Activated CD4-positive, alpha-beta T cell treated with anti-CD3 and anti-CD28 coated beads, Interleukin-2, amount 10 ng/mL, durations not matched to agents 7 days and 5 days (primary cell): ENCODE measurements around the gene TOP2B. TPM values are rescaled to one million over a fixed set of nuclear protein-coding genes. Genes with fewer than 3 reads are reported as not detected.

Experiments
- CTCF ChIA-PET: fragments of 350-600 bp; sonication (Branson Sonifier 250); formaldehyde crosslinking; loops from one replicate; lab custom pipeline; 2021; ENCODE audit warnings: antibody characterized with exemption; lab: Charles Lee
- POLR2A ChIA-PET: fragments of 350-600 bp; sonication (Branson Sonifier 250); formaldehyde crosslinking; loops from one replicate; lab custom pipeline; 2021; ENCODE audit warnings: antibody characterized with exemption; lab: Charles Lee
- DNase-seq: peaks from one replicate; pipeline ENCODE4 v3.0.0-alpha.2; 2020
- H3K27ac Mint-ChIP-seq: one replicate; pipeline ENCODE4 v1.8.0; 2021; ENCODE audit warnings: mild to moderate bottlenecking, moderate library complexity, mixed read lengths
- H3K27me3 Mint-ChIP-seq: one replicate; pipeline ENCODE4 v1.8.0; 2021; ENCODE audit warnings: mixed read lengths
- H3K36me3 Mint-ChIP-seq: one replicate; pipeline ENCODE4 v1.8.0; 2021; ENCODE audit warnings: low read depth, mixed read lengths
- H3K4me1 Mint-ChIP-seq: one replicate; pipeline ENCODE4 v1.8.0; 2021; ENCODE audit warnings: mixed read lengths
- H3K4me3 Mint-ChIP-seq: one replicate; pipeline ENCODE4 v1.8.0; 2021; ENCODE audit warnings: mild to moderate bottlenecking, moderate library complexity, mixed read lengths
- H3K9me3 Mint-ChIP-seq: one replicate; pipeline ENCODE4 v1.8.0; 2021; ENCODE audit warnings: mixed read lengths
- total RNA-seq, 2 experiments: library from RNA; stranded (reverse); gene quantifications; one replicate each; pipeline ENCODE4 v1.2.3, GENCODE V29; 2021

The TOP2B gene
- 100 to 1,000 TPM; 117 to 122 TPM for total RNA-seq

- Mint-ChIP-seq H3K27ac (peak within 1 kb of the TSS; percentile 99), H3K36me3 (peaks cover 22% of the 10 kb centered on the region), H3K4me1 (peaks cover 37% of the 10 kb centered on the region), H3K27me3 (no peaks in the 10 kb centered on the region), H3K4me3 (peak within 1 kb of the TSS; percentile 91), H3K9me3 (no peaks in the 10 kb centered on the region)
- peak; percentile 96 for DNase-seq
- ChIA-PET CTCF (no interaction called here), POLR2A (no interaction called here)
Observed at GRCh38 chr3:25664812-25665314, at the start of gene TOP2B. TSS of gene TOP2B (minus strand) at chr3:25664907. CDS start at chr3:25664297, 610 bp downstream.

- Mint-ChIP-seq H3K27ac (no peak overlapping the region), H3K9me3 (no peaks in the 10 kb centered on the region), H3K4me3 (no peak overlapping the region), H3K4me1 (no peaks in the 10 kb centered on the region), H3K27me3 (peaks cover 4% of the 10 kb centered on the region), H3K36me3 (peaks cover 7% of the 10 kb centered on the region)
- DNase-seq, result no peak
- ChIA-PET CTCF (no interaction called here), POLR2A (no interaction called here)
Observed at GRCh38 chr3:25713341-25713985, 48.8 kb upstream of the TOP2B start.

GRCh38 chr3:25711090-25711489, 46.4 kb upstream of the TOP2B start:
- Mint-ChIP-seq H3K4me1 (no peaks in the 10 kb centered on the region), H3K9me3 (no peaks in the 10 kb centered on the region), H3K36me3 (no peaks in the 10 kb centered on the region), H3K27me3 (peaks cover 12% of the 10 kb centered on the region), H3K4me3 (no peak overlapping the region), H3K27ac (no peak overlapping the region)
- no peak for DNase-seq
- POLR2A ChIA-PET, result no interaction called here
- CTCF ChIA-PET, result no interaction called here

- Mint-ChIP-seq H3K4me1 (no peaks in the 10 kb centered on the region), H3K27ac (no peak overlapping the region), H3K36me3 (no peaks in the 10 kb centered on the region), H3K9me3 (no peaks in the 10 kb centered on the region), H3K27me3 (peaks cover 18% of the 10 kb centered on the region), H3K4me3 (no peak overlapping the region)
- CTCF ChIA-PET, result interaction anchor here (0.8 kb wide), 1 partner anchor 20 kb away, joined by 3 read pairs; no protein-coding TSS in a partner anchor
- POLR2A ChIA-PET, result no interaction called here
- DNase-seq, result no peak
Observed at GRCh38 chr3:25708036-25708435, 43.3 kb upstream of the TOP2B start.

GRCh38 chr3:25707268-25707926, 42.7 kb upstream of the TOP2B start:
- Mint-ChIP-seq H3K27ac (no peak overlapping the region), H3K27me3 (peaks cover 21% of the 10 kb centered on the region), H3K4me3 (no peak overlapping the region), H3K36me3 (no peaks in the 10 kb centered on the region), H3K4me1 (no peaks in the 10 kb centered on the region), H3K9me3 (no peaks in the 10 kb centered on the region)
- no peak for DNase-seq
- ChIA-PET POLR2A (no interaction called here), CTCF (interaction anchor here (0.8 kb wide), 1 partner anchor 19 kb away, joined by 3 read pairs; no protein-coding TSS in a partner anchor)

GRCh38 chr3:25706213-25706612, 41.5 kb upstream of the TOP2B start:
- no peak for DNase-seq
- H3K4me1 Mint-ChIP-seq, result no peaks in the 10 kb centered on the region
- no peaks in the 10 kb centered on the region for H3K9me3 Mint-ChIP-seq
- H3K36me3 Mint-ChIP-seq, result no peaks in the 10 kb centered on the region
- ChIA-PET POLR2A (no interaction called here), CTCF (interaction anchor here (1.2 to 1.3 kb wide), 2 partner anchors 8 to 69 kb away, joined by 3 read pairs; no protein-coding TSS in a partner anchor)
- H3K4me3 Mint-ChIP-seq, result no peak overlapping the region
- no peak overlapping the region for H3K27ac Mint-ChIP-seq
- peaks cover 21% of the 10 kb centered on the region for H3K27me3 Mint-ChIP-seq

GRCh38 chr3:25697553-25697952, 32.8 kb upstream of the TOP2B start:
- no peak overlapping the region for H3K4me3 Mint-ChIP-seq
- no peaks in the 10 kb centered on the region for H3K36me3 Mint-ChIP-seq
- H3K9me3 Mint-ChIP-seq, result no peaks in the 10 kb centered on the region
- H3K27me3 Mint-ChIP-seq, result peaks cover 4% of the 10 kb centered on the region
- H3K4me1 Mint-ChIP-seq, result no peaks in the 10 kb centered on the region
- no peak for DNase-seq
- H3K27ac Mint-ChIP-seq, result no peak overlapping the region
- CTCF ChIA-PET, result interaction anchor here (0.8 to 1.2 kb wide), 3 partner anchors 9 to 115 kb away, joined by 3 read pairs; no protein-coding TSS in a partner anchor
- POLR2A ChIA-PET, result no interaction called here

GRCh38 chr3:25695731-25696420, 31.2 kb upstream of the TOP2B start:
- no peak overlapping the region for H3K4me3 Mint-ChIP-seq
- CTCF ChIA-PET, result no interaction called here
- peaks cover 9% of the 10 kb centered on the region for H3K27me3 Mint-ChIP-seq

GRCh38 chr3:25693238-25693637, 28.5 kb upstream of the TOP2B start:
- POLR2A ChIA-PET, result no interaction called here
- H3K36me3 Mint-ChIP-seq, result no peaks in the 10 kb centered on the region

More at GRCh38 chr3:25695731-25696420, 31.2 kb upstream of the TOP2B start:
- DNase-seq, result no peak
- POLR2A ChIA-PET, result no interaction called here
- no peaks in the 10 kb centered on the region for H3K4me1 Mint-ChIP-seq
- no peaks in the 10 kb centered on the region for H3K36me3 Mint-ChIP-seq
- H3K9me3 Mint-ChIP-seq, result no peaks in the 10 kb centered on the region
- no peak overlapping the region for H3K27ac Mint-ChIP-seq

GRCh38 chr3:25692341-25692740, 27.6 kb upstream of the TOP2B start:
- no peak for DNase-seq
- H3K4me3 Mint-ChIP-seq, result no peak overlapping the region
- peaks cover 15% of the 10 kb centered on the region for H3K27me3 Mint-ChIP-seq
- ChIA-PET POLR2A (no interaction called here), CTCF (no interaction called here)
- no peak overlapping the region for H3K27ac Mint-ChIP-seq
- no peaks in the 10 kb centered on the region for H3K9me3 Mint-ChIP-seq
- H3K4me1 Mint-ChIP-seq, result no peaks in the 10 kb centered on the region
- no peaks in the 10 kb centered on the region for H3K36me3 Mint-ChIP-seq

More at GRCh38 chr3:25693238-25693637, 28.5 kb upstream of the TOP2B start:
- DNase-seq, result no peak
- CTCF ChIA-PET, result no interaction called here
- Mint-ChIP-seq H3K27ac (no peak overlapping the region), H3K9me3 (no peaks in the 10 kb centered on the region), H3K4me3 (no peak overlapping the region), H3K27me3 (peaks cover 15% of the 10 kb centered on the region), H3K4me1 (no peaks in the 10 kb centered on the region)

GRCh38 chr3:25690768-25691533, 26.2 kb upstream of the TOP2B start:
- H3K36me3 Mint-ChIP-seq, result no peaks in the 10 kb centered on the region
- no peak overlapping the region for H3K4me3 Mint-ChIP-seq
- DNase-seq, result no peak
- no peaks in the 10 kb centered on the region for H3K4me1 Mint-ChIP-seq
- H3K9me3 Mint-ChIP-seq, result no peaks in the 10 kb centered on the region
- ChIA-PET CTCF (interaction anchor here (0.6 kb wide), 1 partner anchor 71 kb away, joined by 3 read pairs; no protein-coding TSS in a partner anchor), POLR2A (no interaction called here)
- H3K27ac Mint-ChIP-seq, result no peak overlapping the region
- H3K27me3 Mint-ChIP-seq, result peaks cover 14% of the 10 kb centered on the region

GRCh38 chr3:25689226-25689625, 24.5 kb upstream of the TOP2B start:
- Mint-ChIP-seq H3K36me3 (no peaks in the 10 kb centered on the region), H3K4me1 (no peaks in the 10 kb centered on the region), H3K27me3 (peaks cover 14% of the 10 kb centered on the region), H3K4me3 (no peak overlapping the region), H3K27ac (no peak overlapping the region), H3K9me3 (no peaks in the 10 kb centered on the region)
- POLR2A ChIA-PET, result no interaction called here
- CTCF ChIA-PET, result no interaction called here
- no peak for DNase-seq
